ENCODE measurements around the gene WDR70. TPM values are rescaled to one million over a fixed set of nuclear protein-coding genes. Genes with fewer than 3 reads are reported as not detected.

Gene WDR70
- polyA plus RNA-seq, 1 of the 3 experiments (the other 2 are of a cell fraction): 14.2 TPM

GRCh38 chr5:37724395-37725125 lies 345.4 kb downstream of the WDR70 start (continued):
- TF ChIP-seq ZBTB33 (IDR thresholded peaks at IDR 0.05; ENCODE audit: borderline replicate concordance, low read depth): 0 out of 2 replicates have a peak, but pooled peaks have one; percentile 55
- TF ChIP-seq MEF2A (IDR thresholded peaks at IDR 0.05; ENCODE audit: borderline replicate concordance, low read depth): peak; percentile 7; the same call in 1 of the 2 replicates
- no peak for TF ChIP-seq GATA2 (CRISPR knock-in tag; IDR thresholded peaks at IDR 0.05)
- TF ChIP-seq RCOR1 (IDR thresholded peaks at IDR 0.05; ENCODE audit: low read length): no peak
- TF ChIP-seq GABPA (IDR thresholded peaks at IDR 0.05; ENCODE audit: low read depth): no peak

- 95% methylated on average over 2 of the region's 2 CpGs for WGBS (ENCODE audit: low lambda C conversion rate)
- peak overlapping the region; percentile 45; the same call in 1 of the 2 replicates for H3K9ac ChIP-seq
- no peaks in the 10 kb centered on the region for H3K9me2 ChIP-seq
- TF ChIP-seq ZBTB33 (IDR thresholded peaks at IDR 0.05; ENCODE audit: borderline replicate concordance, low read depth): no peak
- DNase-seq: no peak
- no peak overlapping the region for H2AFZ ChIP-seq (ENCODE audit: low read depth)
- H3K9me3 ChIP-seq: no peaks in the 10 kb centered on the region
- ChIA-PET POLR2A (no interaction called here), CTCF (interaction anchor here (1.3 kb wide), 1 partner anchor 467 kb away, joined by 3 read pairs; no protein-coding TSS in a partner anchor)
- peaks cover 18 to 50% of the 10 kb centered on the region in 2 experiments for H3K4me1 ChIP-seq (ENCODE audit: control insufficient read depth in 1 of 2, insufficient read depth in 2 of 2, low read depth in 1 of 2, low read length in 1 of 2)
- peak overlapping the region; percentile 32 for H3K4me2 ChIP-seq
- no peak overlapping the region for H3K4me3 ChIP-seq (ENCODE audit: low read depth in 2 of 2, low read length in 1 of 2)
- peaks cover 53% of the 10 kb centered on the region for H3F3A ChIP-seq (replicated peaks; ENCODE audit: insufficient read depth)
- peaks cover 15 to 17% of the 10 kb centered on the region in 2 experiments for H3K36me3 ChIP-seq (replicated peaks in 1 of 2; ENCODE audit: control insufficient read depth in 1 of 2, insufficient read depth in 2 of 2, low read length in 1 of 2)
- H3K79me2 ChIP-seq (ENCODE audit: insufficient read depth): no peaks in the 10 kb centered on the region
- no peaks in the 10 kb centered on the region for H4K20me1 ChIP-seq (ENCODE audit: insufficient read depth)
- H3K27me3 ChIP-seq (ENCODE audit: insufficient read depth): no peaks in the 10 kb centered on the region
- H3K27ac ChIP-seq (ENCODE audit: low read depth in 2 of 2, low read length in 1 of 2): peak overlapping the region; percentile 22 to 92; a peak in 3 of 4 replicates
Measured at GRCh38 chr5:37725185-37725584, 346.1 kb downstream of the WDR70 start.

- no peak for DNase-seq
- H3F3A ChIP-seq (replicated peaks; ENCODE audit: insufficient read depth): peaks cover 34% of the 10 kb centered on the region
- peaks cover 21 to 26% of the 10 kb centered on the region in 2 experiments for H3K36me3 ChIP-seq (replicated peaks in 1 of 2; ENCODE audit: control insufficient read depth in 1 of 2, insufficient read depth in 2 of 2, low read length in 1 of 2)
- H3K27me3 ChIP-seq (ENCODE audit: insufficient read depth): no peaks in the 10 kb centered on the region
- no peaks in the 10 kb centered on the region for H3K9me3 ChIP-seq
- H3K9me2 ChIP-seq: no peaks in the 10 kb centered on the region
- no peak overlapping the region for H3K4me3 ChIP-seq (ENCODE audit: low read depth in 2 of 2, low read length in 1 of 2)
- H3K4me1 ChIP-seq (ENCODE audit: control insufficient read depth in 1 of 2, insufficient read depth in 2 of 2, low read depth in 1 of 2, low read length in 1 of 2): peaks cover 9 to 30% of the 10 kb centered on the region in 2 experiments
- WGBS (ENCODE audit: low lambda C conversion rate): 93% methylated on average over 3 of the region's 3 CpGs
- H3K27ac ChIP-seq (ENCODE audit: low read depth in 2 of 2, low read length in 1 of 2): no peak overlapping the region
- H4K20me1 ChIP-seq (ENCODE audit: insufficient read depth): no peaks in the 10 kb centered on the region
- ChIA-PET POLR2A (no interaction called here), CTCF (interaction anchor here (1.1 kb wide), 1 partner anchor 24 kb away, joined by 3 read pairs; no protein-coding TSS in a partner anchor)
- H2AFZ ChIP-seq (ENCODE audit: low read depth): no peak overlapping the region
- no peak overlapping the region for H3K9ac ChIP-seq
- no peak overlapping the region for H3K4me2 ChIP-seq
- no peaks in the 10 kb centered on the region for H3K79me2 ChIP-seq (ENCODE audit: insufficient read depth)
- TF ChIP-seq USF1 (IDR thresholded peaks at IDR 0.05; ENCODE audit: borderline replicate concordance, low read depth) (no peak), MAX (IDR thresholded peaks at IDR 0.05; ENCODE audit: low read depth) (no peak), EP300 (IDR thresholded peaks at IDR 0.05; ENCODE audit: borderline replicate concordance in 1 of 2, low read depth in 1 of 2, low read length in 1 of 2) (no peak), RFX5 (IDR thresholded peaks at IDR 0.05; ENCODE audit: low read length) (no peak), GATA2 (CRISPR knock-in tag; IDR thresholded peaks at IDR 0.05) (no peak), TCF12 (IDR thresholded peaks at IDR 0.05) (no peak), ELF1 (IDR thresholded peaks at IDR 0.05) (no peak), RCOR1 (IDR thresholded peaks at IDR 0.05; ENCODE audit: low read length) (no peak), FOSL2 (IDR thresholded peaks at IDR 0.05; ENCODE audit: borderline replicate concordance, low read depth) (no peak), CTCF (IDR thresholded peaks at IDR 0.05) (no peak), USF2 (IDR thresholded peaks at IDR 0.05; ENCODE audit: borderline replicate concordance, low read depth, low read length) (no peak), FOXJ3 (CRISPR knock-in tag; IDR thresholded peaks at IDR 0.05) (no peak), SIN3A (IDR thresholded peaks at IDR 0.05; ENCODE audit: borderline replicate concordance, low read depth, low read length) (no peak)
Measured at GRCh38 chr5:37727238-37727637, 348.1 kb downstream of the WDR70 start.
